Measurements from ENCODE around the gene ZBTB24.

DNA sequence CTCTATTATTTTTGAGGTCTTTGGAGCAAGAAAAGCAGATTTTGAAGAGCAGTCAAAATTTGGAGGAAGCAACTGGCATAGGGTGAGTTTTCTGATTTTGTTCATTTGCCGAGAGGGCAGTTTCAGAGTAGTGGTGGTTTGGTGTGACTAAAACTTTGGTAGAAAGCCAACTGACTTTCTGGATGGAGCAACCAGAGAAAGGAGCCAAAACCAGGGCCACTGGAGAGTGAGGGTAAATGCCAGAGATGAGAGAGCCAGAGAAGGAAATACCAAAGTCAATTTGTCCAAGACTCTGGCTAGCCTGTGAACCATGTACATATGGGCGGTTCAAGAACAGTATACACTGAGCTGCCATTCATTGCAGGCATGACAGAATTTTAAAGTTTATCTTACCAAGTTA is 40.5 kb upstream of the ZBTB24 start:
- TF ChIP-seq CTCF (conservative IDR thresholded peaks at IDR 0.05; ENCODE audit: low read length) (no peak), EZH2phosphoT487 (IDR thresholded peaks at IDR 0.05; ENCODE audit: borderline replicate concordance, low read depth, low read length) (no peak)
